Erythroblast (primary cell): ENCODE measurements around the gene STRA8.

ENCODE experiments used
- DNase-seq, 2 experiments: peaks; one replicate each; lab custom pipeline; 2025; lab: John Stamatoyannopoulos, UW
- GATA1 ChIP-seq: IDR thresholded peaks from 2 replicates; pipeline ENCODE4 v1.6.1; 2011; ENCODE audit warnings: low read depth, mild to moderate bottlenecking, control low read depth, low read length, moderate library complexity
- POLR2A ChIP-seq: IDR thresholded peaks from 2 replicates; pipeline ENCODE4 v1.6.1; 2011; ENCODE audit warnings: mild to moderate bottlenecking, low read length

Gene STRA8

DNA sequence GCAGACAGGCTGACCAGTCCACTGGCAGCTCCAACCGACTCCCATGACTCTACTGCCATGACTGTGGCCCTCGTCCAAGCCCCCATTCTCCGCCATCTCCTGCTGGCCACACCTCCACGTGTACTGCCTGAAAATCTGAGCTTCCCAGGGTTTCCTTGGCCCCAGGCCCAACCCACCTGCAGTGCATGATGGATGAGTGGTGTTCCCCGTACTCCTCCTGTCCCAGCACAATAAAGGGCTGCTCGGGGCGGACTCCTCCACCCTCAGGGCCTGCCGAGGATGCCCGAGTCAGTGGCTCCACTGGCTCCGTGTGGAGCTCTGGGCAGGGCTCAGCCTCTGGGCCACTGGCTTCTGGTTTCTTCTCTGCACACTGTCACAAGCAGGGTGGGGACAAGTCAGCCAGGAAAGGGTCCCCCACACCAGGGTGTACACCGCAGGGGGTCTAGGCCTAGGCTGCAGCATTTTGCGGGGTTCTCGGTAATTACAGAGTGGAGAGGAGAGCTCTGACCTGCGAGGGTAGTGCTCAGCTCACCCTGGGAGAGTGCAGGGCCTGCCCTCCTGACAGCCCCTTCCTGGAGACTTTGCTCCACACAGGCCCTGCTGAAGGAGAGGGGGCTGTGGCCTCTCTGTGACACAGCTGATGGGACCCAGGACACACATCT, 37.5 kb upstream of the STRA8 start:
- DNase-seq = no peak
- no peak for TF ChIP-seq GATA1
- TF ChIP-seq POLR2A = no peak

DNA sequence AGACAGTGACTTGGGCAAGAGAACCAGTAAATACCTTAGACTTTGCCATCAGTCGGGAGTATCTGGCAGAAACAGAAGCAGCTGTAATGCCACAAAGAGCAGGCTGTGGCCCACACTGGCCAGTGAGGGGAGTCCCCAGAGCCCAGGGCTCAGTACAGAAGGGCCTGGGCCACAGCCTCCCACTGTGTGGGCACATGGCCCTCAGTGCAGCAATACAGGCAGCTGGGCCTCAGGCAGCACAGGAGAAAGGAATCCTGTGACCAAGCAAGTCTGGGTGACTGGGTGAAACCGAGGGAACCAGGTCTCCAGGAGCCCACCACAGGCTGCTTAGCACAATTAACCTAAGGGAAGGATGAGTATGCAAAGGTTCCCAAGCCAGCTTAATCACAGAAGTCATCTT, 36.3 kb upstream of the STRA8 start:
- TF ChIP-seq POLR2A = no peak
- no peak for TF ChIP-seq GATA1
- DNase-seq = no peak

DNA sequence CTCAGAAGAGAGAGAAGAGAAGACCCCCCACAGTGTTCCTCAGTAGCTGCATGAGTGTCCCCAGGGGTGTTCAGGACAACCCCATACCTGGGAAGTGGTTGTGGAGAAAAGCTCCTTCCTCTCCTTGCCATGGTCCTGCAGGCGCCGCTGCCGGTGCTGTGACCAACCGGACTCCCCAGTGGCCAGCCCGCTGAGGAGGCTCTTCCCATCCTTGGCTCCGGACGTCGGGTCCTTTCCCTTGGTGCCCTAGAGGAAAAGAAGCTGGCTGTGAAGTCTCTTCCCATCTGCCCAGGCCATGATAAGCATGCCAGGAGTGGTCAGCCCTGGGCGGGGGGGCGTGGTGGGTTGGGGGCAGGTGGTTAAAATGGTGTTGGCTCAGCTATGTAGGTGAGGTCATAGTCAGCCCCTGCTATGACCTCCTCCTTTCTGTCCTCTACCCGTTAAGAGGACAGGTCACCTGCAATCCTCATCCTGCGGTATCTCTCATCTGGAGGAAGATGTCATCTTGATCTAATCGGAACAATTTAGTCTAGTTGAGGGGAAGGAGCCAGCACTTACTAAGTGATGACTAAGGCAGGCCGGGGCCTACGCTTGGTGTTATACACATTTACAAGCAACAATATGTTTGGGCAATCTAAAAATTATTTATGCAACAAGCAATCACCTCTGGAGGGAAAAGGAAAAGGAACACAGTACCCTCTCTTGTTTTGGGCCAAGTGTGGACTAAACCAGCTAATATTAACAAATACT, 35.6 kb upstream of the STRA8 start:
- DNase-seq = no peak
- no peak for TF ChIP-seq POLR2A
- TF ChIP-seq GATA1 = no peak

DNA sequence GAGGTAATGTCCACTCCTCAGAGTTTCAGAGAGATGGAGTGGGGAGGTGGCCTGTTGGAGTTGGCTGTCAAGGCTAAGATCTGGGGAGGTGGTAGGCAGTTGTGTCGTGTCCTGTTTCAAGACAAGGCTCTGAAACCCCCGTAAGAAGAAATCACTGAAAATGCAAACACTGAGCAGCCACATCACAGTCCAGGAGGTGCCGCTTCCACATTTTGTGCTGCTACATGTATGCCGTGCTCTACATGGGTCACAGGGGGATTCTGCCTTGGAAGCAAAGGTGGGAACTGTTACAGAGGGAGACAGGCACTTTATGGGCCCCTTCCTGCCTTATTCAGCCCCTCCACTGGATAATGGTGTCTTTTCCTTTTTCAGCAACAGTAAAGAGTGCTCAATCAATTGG, 34.2 kb upstream of the STRA8 start:
- no peak for DNase-seq
- TF ChIP-seq POLR2A = no peak
- no peak for TF ChIP-seq GATA1

DNA sequence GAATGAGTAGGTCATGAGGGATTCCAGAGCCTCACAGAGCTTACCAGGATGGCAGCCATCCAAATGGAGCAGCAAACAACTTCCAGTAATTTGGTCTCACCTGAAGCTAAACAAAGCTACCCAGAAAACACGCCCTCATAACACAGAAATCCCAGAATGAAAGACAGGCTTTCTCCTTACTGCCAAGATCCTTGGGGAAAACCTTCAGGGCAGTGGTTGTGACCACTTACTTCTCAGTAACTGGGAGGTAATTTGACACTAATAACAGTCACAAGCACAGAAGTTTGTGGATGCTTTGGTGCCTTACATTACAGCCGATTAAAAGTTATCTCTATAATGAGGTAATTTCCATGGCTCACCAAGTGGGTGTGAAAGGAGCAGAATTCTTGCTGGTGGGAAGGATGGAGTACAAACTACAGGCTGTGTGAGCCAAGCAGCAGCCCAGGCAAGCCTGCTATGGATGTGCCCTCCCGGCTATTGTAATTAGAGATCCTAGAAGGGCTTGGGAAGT, 32.8 kb upstream of the STRA8 start:
- no peak for DNase-seq
- no peak for TF ChIP-seq POLR2A
- TF ChIP-seq GATA1 = no peak

DNA sequence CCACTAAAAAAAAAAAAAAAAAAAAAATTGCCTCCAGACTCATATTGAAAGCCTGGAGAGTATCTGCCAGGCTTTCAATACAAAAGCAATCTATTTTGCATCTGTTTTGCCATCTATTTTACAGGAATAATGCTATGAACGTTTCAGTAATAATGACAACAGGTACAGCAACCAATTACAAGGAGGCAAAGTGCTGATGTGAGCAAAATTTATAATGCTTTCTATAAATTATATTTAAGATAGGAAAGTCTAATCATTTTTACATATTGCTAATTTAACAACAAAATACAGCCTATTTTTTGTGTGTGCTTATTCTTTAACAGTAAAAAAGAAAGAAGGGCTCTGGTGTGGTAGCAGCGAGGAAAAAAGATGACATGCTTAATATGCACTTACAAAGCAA, 32.3 kb upstream of the STRA8 start:
- no peak for TF ChIP-seq POLR2A
- TF ChIP-seq GATA1 = no peak
- DNase-seq = no peak

DNA sequence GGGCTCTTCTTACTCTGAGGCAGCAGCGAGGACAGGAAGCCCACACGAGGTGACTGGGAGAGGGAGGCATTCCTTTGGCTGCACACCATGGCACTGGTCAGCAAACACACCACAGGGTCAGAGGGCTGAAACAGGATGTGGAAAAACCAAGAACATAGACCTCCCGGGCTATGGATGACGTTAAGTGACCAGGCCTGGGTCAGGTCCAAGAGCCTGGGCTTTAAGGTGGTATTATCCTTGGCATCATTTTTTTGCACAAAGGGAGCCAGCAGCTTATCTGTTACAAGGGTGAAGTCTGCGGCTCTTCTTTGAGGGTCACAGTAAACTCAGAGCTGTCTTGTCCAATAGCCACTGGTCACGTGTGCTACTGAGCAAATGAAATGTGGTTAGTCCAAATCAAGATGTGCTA, 29.3 kb upstream of the STRA8 start:
- TF ChIP-seq GATA1 (no peak), POLR2A (no peak)
- DNase-seq = no peak

DNA sequence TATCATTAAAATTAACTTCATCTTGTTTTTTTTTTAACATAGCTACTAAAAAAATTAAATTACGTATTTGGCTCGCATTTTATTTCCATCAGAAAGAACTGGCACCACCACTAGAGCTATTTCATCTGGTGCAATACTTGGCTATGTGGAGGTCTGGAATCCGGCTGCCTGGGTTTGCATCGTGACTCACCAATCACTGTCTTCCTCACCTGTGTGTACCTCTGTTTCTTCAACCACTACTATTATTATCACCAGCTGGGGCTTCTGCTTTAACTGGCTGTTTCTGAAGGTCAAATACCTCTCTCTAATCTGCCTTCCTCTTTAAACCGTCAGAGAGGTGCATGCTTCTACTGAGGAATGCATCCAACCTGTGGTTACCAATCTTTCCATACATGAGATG, 28.8 kb upstream of the STRA8 start:
- no peak for TF ChIP-seq GATA1
- no peak for TF ChIP-seq POLR2A
- DNase-seq = no peak

DNA sequence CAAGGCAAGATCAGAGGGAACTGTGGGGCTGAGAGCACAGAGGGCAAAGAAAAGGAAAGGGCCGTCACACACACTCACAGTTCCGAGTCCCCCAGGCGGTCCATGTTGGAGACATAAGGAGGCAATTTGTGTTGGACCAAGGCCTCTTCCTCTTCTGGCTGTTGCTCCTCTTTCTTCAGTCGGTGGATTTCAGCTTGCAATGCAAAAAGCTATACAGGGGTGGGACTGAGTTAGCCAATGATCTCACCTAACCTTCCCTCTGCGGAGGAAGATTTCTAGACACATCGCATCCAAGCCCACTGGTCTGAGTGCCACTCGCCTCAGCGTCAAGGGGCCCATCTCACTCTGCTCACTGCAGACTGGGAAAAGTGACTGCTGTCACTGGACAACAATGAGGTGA, 27.8 kb upstream of the STRA8 start:
- TF ChIP-seq GATA1 (no peak), POLR2A (no peak)

DNA sequence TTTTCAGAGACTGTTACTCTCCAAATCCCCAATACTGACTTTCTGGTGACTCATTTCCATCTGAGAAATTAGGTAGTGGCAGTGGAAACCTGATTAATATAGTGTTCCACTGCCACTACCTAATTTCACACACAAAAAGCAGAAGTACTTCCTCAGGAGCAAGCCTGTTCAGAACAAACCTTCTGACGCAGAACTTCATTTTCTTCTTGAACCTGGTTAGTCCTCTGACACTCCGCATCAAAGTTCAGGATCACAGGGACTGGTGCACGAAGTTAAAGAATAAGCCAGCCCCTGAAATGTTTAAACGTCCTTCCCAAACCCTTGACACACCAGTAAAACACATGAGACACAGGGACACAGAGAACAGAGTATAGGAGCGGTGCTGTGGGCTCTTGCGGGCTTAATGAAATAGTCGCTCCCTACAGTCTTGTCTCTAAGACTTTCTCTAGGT, 26.7 kb upstream of the STRA8 start:
- DNase-seq = no peak
- TF ChIP-seq GATA1 = no peak
- TF ChIP-seq POLR2A = no peak

More for the DNA sequence above, 27.8 kb upstream of the STRA8 start:
- DNase-seq = no peak

DNA sequence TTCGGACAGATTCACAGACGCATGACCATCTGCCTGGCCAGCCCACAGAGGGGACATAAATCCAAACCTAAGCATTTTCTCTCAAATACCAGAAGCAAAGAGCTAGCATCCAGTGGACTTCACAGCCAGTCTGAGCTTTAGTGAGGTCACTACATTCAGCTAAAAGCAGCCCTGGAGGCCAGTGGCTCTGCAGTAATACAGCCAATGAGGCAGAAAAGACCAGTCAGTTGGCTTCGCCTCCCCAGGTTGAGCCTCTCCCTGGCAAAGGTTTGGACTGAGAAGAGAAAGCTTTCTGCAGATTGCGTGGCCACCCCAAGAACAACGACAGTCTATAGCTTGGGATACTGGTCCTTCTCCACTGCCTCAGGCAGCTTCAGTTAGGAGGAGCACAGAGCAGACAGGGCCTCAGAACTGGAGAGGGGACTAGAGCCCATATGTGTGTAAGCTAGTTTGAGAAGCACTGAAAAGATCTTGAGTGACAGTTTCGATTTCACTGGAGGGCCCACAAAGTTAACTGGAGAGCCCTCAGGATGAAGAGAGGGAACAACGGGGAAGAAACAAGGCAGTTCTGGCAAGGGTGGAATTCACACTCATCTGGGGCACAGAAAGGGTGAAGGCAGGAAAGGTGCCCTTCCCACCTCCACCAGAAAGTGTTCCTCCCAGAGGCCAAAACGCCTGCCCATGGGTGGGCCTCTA, 26.1 kb upstream of the STRA8 start:
- no peak for TF ChIP-seq POLR2A
- no peak for TF ChIP-seq GATA1
- DNase-seq = peak; percentile 44 to 45

DNA sequence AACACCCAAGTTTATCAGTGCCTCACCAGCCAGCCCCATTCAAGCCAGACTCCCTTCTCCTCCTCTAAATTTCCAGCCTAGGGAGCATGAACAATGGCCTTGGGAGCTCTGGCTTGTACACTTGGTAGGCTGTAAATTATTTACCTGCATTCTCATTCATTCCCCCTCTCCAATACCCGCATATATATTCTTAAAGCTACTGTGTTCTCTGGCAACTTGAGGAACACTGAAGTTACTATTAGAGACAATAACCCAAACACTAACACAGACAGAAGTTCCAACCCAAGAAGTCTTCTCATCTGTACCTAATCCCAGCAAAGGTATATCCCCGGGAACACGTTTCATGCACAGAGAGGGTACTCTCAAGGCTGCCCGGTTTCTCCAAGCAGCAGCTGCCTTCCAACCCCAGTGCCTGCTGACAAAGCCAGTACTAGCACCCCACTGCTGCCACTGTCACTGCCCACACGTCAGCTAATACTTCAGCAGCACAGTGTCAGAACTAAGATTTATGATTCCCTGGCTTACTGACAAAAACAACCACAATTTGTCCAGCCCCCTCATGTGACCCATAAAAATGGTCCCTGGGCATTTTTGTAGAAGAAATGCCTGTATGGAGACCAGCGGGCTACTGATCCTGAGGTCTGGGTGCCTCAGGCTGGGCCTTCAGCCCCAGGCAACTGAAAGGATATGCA, 25.4 kb upstream of the STRA8 start:
- no peak for TF ChIP-seq GATA1
- no peak for TF ChIP-seq POLR2A
- peak; percentile 14 to 25 for DNase-seq

DNA sequence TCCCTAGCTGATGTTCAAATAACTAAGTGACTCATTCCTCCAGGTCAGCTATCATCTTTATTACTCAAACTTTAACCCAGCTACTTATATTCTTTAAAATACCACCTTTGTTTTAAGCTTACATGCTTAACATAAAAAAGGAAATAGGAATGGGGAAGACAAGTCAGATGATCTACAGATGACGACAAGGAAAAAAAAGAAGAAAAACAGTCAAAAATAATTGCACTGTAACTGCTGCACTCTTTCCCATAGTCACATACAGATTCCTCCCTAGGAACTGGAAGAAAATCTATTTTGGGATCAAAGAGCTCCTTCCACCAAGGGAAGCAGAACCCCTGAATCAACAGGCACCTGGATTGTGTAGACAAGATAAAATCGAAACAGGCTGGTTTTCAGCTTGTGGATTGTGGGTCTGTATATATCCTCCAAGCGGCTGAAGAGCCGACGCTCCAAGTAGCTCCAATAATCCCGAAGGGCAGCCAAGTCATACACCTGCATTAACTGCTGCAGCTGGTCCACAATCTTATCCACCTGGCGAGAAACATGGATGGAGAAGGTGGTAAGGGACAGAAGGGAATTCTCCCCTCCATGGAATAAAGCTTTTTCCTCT, 24.3 kb upstream of the STRA8 start:
- no peak for DNase-seq

More for the DNA sequence above, 24.3 kb upstream of the STRA8 start:
- TF ChIP-seq GATA1 = no peak
- no peak for TF ChIP-seq POLR2A
